HL-60/S4 treated with retinoic acid at 250 ng/mL for 4 days and 3 days (cell line): ENCODE measurements around the gene LCN1.

Source experiments
- in situ Hi-C: fragments of 300-500 bp; cut with MboI; formaldehyde crosslinking; loops from 2 replicates; pipeline ENCODE4 v1.7.0; 2022; ENCODE audit warnings: low sequenced_read_pairs

Gene LCN1

GRCh38 chr9:135488013-135488330, 33.3 kb upstream of the LCN1 start:
- in situ Hi-C loops, result no loop called here

GRCh38 chr9:135488527-135488926, 32.7 kb upstream of the LCN1 start:
- in situ Hi-C loops, result no loop called here

GRCh38 chr9:135489188-135489906, 31.9 kb upstream of the LCN1 start:
- in situ Hi-C loops, result no loop called here

GRCh38 chr9:135490166-135490870, 30.9 kb upstream of the LCN1 start:
- in situ Hi-C loops, result no loop called here

DNA sequence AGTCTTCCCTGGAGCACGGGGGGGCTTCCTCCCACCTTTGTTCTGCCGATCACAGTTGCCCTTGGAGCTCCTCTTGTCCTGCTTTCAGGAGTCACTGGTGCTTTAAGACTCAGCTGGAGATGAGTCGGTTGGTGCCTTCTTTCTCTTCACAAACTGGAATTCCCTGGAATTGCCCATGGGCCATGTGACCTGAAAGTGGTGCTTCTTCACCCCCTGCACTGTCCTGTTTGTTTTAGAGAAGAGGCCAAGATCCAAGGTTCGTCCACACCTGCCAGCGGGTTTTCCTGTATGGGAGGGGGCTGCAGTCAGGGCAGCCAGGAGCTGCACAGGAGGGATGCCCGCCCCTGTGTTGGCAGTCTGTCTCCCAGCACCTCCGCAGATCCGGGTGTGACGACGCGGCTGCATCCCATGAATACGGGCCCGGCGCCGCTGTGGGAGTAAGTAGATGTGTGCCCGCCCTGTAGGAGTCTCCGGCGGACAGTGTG, 30.2 kb upstream of the LCN1 start:
- in situ Hi-C loops, result no loop called here

GRCh38 chr9:135491764-135492163, 29.5 kb upstream of the LCN1 start:
- in situ Hi-C loops, result no loop called here

DNA sequence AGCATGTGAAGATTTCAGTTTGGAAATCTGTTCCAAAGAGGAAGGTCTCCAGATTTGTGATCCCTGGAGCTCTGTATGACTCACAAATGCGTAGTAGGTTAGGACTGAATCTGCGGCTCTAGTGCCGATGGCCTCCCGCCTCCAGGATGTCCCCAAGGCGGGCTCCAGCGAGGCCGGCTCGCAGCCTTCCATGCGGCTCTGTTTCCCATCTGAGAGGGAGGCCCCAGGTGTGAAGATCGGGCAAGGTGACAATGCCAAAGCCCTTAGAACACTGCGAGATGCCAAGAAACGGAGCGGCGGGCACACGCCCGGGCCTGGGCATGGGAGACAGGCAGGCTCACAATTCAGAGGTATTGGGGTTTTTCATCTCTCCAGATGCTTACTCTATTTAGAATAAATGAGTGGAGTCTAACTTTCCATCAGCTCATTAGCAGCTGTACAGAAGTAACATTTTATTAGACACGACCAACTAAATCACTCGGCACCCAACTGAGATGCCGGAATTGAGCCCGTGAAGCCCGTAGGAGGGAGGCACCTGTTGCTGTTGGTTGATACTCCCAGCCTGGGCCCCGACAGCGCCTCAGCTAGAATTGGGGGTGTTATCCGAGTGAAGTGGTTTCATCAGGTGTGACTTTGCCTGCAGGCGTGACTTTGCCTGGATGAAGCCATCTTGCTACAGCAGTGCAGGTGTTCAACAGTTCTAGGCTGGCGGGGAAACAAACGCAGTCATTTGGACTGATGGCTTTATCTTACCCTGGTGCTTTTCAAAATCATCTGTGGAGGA, 28.2 kb upstream of the LCN1 start:
- in situ Hi-C loops, result no loop called here

DNA sequence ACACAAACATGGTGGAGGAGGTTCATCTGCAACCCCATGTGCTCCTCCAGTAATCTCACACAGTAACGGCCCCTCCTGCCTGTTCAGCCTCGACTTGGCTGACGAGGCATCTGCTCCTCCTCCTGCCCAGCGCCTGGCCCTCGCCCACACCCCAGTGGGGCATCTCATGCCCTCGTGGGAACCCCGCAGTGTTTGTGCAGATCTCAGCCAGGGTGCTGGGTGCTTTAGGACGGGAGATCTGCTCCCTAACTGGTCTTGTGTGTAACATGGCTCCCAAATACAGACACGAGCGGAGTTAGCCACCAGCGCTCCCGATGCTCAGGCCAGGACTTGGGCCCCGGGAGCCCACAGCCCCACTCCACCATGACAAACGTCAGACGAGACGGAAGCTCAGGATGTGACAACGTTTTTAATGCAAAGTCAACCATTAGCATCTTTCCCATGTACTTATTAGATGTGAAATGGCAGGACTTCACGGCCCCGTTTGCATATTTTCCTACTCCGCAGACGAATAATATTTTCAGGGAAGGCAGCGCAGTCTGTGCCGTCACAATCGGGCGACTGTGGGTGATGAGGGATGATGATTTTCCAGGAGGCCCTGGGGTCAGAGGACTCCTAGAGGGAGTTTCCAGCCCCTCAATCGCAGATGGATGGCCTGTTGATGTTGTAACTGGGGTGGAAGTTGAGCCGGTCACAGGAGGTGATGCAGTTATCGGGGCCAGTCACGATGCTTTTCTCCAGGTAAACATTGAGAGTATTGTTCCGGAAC, 26.3 kb upstream of the LCN1 start:
- in situ Hi-C loops, result no loop called here

GRCh38 chr9:135498381-135499126, 22.7 kb upstream of the LCN1 start:
- in situ Hi-C loops, result no loop called here

GRCh38 chr9:135499326-135500070, 21.7 kb upstream of the LCN1 start:
- in situ Hi-C loops, result no loop called here

GRCh38 chr9:135500071-135500524, 21.1 kb upstream of the LCN1 start:
- in situ Hi-C loops, result no loop called here

DNA sequence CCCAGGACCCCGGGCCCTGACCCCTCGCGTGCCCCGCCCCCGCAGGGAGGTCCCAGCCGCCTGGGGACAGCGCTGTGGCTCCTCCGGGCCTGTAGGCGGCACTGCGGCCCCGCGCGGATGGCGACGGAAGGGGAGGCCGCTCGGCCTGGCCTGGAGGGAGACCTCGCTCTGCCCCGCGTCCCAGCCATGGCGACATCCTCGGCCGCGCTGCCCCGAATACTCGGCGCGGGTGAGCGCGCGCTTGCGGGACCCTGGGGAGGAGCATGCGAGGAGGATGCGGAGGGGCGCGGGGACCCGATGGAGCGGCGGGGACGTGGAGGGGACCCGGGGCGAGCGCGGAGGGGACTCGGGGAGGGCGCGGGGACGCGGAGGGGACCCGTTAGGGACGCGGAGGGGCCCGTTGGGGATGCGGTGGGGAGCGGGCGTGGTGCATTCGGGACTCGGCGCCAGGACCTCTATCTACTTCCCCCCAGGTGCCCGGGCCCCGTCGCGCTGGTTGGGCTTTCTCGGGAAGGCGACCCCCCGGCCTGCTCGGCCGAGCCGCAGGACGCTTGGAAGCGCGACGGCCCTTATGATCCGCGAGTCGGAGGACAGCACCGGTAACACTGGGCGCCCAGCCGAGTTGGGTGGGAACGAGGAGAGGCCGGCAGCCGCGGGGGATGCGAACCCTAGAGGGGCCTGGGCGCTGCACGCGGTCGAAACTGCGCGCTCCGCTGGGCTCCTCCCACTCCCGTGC, 20.5 kb upstream of the LCN1 start, which contains the start of gene MRPS2:
TSS of gene MRPS2 (plus strand) at position 158 of the 736 bp plus-strand sequence. CDS start at position 187, 29 bp downstream.
- in situ Hi-C loops, result no loop called here

- in situ Hi-C loops, result no loop called here
Observed at GRCh38 chr9:135501261-135502167, 19.7 kb upstream of the LCN1 start.

DNA sequence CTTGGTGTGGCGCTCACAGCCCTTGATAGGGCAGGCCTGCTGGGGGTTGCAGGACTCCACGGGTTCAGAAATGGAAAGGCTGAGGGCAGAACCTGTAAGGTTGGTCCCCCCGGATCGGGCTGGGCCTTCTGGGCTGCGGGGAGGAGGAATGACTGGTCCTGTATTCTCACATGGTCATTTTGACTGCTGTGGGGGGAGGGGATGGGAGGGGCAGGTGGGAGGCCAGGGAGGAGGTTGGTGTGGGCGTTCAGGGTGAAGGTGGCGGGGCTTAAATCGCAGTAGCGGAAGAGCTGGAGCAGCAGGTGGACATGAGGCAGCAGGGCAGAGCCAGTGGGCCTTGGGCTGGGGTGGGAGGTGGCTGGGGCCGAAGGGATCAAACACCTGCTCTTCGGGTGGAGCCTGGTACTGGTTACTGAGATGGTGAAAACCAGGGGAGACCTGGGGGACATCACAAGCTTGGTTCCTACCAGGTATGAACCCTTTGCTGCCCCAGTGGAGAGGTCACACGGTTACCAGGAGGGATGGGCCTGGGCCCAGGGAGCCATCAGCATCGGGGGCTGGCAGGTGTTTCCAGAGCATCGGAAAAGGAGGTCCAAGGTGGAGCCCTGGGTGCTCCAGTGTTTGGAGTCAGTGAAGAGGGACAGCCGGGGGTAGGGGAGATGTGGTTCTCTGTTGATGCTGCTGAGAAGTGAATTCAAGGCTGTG, 18.9 kb upstream of the LCN1 start:
- in situ Hi-C loops, result no loop called here

- in situ Hi-C loops, result no loop called here
Observed at GRCh38 chr9:135502873-135503321, 18.3 kb upstream of the LCN1 start.

DNA sequence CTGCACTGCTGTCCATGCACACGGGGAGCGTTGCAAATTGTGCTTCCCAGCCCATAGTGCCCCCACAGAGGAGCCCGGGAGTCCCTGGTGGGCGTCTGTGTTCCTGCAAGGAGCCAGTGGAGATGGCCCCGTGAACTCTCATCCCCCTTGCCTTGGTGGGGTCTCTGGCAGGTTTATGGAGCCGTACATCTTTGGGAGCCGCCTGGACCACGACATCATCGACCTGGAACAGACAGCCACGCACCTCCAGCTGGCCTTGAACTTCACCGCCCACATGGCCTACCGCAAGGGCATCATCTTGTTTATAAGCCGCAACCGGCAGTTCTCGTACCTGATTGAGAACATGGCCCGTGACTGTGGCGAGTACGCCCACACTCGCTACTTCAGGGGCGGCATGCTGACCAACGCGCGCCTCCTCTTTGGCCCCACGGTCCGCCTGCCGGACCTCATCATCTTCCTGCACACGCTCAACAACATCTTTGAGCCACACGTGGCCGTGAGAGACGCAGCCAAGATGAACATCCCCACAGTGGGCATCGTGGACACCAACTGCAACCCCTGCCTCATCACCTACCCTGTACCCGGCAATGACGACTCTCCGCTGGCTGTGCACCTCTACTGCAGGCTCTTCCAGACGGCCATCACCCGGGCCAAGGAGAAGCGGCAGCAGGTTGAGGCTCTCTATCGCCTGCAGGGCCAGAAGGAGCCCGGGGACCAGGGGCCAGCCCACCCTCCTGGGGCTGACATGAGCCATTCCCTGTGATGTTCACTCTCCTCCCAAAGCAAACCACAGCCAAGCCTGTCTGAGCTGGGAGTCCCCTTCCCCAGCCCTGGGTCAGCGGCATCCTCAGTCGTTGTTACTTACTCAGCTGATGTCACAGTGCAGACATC, 17.6 kb upstream of the LCN1 start:
- in situ Hi-C loops, result no loop called here
